Measurements from ENCODE around the gene HEXIM1. TPM values are rescaled to one million over a fixed set of nuclear protein-coding genes. Genes with fewer than 3 reads are reported as not detected.

Gene HEXIM1
- total RNA-seq, 2 donors from 2014 or later: 34.5 to 67.1 TPM

DNA sequence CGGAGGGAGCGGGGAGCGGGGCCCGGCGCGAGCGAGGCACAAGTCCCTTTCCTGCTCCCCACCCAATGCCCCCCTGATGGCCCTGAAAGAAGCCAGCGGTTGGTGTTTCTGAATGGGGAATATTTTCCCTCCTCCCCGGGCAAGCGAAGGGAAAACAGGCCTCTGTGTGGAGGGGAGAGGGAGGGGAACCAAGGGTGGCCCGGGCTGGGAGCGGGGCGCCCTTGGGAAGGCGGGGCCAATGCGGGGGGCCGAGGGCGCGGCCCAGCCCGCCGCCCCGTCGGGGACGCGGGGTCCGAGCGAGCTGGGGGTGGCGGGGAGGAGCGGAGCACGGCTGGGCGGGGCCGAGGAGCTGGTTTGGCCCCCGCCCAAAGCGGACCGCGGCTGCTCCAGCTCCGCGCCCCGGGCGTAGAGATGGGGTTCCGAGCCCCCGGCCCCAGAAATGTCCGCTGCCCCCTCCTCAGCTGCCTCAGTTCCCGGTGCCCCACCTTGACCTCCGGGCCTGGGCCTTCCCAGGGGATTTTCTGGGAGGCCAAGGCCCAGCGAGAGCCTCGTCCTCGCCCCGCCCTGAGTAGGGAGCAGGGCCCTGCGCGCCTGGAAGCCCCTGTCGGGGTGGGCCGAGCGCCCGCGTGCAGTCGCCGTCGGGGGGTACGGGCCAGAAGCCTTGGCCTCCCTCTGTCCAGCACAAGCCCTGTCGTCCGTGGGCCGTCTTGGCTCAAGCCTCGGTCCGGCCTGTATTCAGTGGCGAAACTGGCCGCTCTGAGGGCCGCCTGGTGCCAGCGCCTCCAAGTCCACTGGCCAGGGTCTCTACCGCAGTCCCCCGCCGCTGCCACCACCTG lies 3.9 kb upstream of the HEXIM1 start:
- Histone ChIP-seq H3K27ac (peak overlapping the region; percentile 93 to 94), H3K27me3 (replicated peaks; ENCODE audit: insufficient read depth) (no peaks in the 10 kb centered on the region), H3K9me3 (no peaks in the 10 kb centered on the region), H3K4me1 (replicated peaks) (no peaks in the 10 kb centered on the region), H3K36me3 (no peaks in the 10 kb centered on the region), H3K4me3 (peak overlapping the region; percentile 29 to 42)
- DNase-seq (ENCODE audit: low spot score): peak; percentile 56
- 13% methylated on average over 46 of the region's 71 CpGs for WGBS
- no peak for TF ChIP-seq POLR2AphosphoS5 (IDR thresholded peaks at IDR 0.05)
- TF ChIP-seq, protein P1, sequence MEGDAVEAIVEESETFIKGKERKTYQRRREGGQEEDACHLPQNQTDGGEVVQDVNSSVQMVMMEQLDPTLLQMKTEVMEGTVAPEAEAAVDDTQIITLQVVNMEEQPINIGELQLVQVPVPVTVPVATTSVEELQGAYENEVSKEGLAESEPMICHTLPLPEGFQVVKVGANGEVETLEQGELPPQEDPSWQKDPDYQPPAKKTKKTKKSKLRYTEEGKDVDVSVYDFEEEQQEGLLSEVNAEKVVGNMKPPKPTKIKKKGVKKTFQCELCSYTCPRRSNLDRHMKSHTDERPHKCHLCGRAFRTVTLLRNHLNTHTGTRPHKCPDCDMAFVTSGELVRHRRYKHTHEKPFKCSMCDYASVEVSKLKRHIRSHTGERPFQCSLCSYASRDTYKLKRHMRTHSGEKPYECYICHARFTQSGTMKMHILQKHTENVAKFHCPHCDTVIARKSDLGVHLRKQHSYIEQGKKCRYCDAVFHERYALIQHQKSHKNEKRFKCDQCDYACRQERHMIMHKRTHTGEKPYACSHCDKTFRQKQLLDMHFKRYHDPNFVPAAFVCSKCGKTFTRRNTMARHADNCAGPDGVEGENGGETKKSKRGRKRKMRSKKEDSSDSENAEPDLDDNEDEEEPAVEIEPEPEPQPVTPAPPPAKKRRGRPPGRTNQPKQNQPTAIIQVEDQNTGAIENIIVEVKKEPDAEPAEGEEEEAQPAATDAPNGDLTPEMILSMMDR (IDR thresholded peaks at IDR 0.05): peak in 1 of 4 experiments; percentile 1
- intact Hi-C loops (cut with DNase I): loop anchor here (5.0 kb wide), 1 partner anchor 173 kb away; the partner anchor contains the start of gene MAP3K14

DNA sequence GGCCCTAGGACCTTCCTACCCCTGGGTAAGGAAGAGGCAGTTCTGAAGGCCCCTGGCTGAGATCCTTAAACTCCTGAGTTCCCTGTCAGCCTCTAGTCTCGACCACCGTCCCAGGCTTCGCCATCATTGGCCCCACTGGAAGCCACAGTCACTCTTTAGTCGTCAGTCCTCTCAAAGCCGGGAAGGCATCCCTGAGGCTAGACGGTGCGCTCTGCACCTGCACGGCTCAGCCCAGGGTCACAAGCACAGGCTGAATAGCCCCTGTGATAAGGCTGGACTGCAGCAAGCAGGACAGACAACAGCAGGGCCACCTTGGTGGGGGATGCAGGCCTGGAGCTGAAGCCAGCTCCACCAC lies 3.3 kb upstream of the HEXIM1 start:
- peak overlapping the region; percentile 29 to 42 for H3K4me3 ChIP-seq
- TF ChIP-seq, protein P1 (IDR thresholded peaks at IDR 0.05): no peak
- TF ChIP-seq POLR2A (IDR thresholded peaks at IDR 0.05): no peak
- intact Hi-C loops (cut with DNase I): loop anchor here (5.0 kb wide), 1 partner anchor 172 kb away; the partner anchor contains the start of gene MAP3K14
- peak overlapping the region; percentile 93 to 94 for H3K27ac ChIP-seq
- H3K4me1 ChIP-seq (replicated peaks): no peaks in the 10 kb centered on the region
- DNase-seq (ENCODE audit: low spot score): no peak
- no peaks in the 10 kb centered on the region for H3K36me3 ChIP-seq
- no peaks in the 10 kb centered on the region for H3K9me3 ChIP-seq
- no peaks in the 10 kb centered on the region for H3K27me3 ChIP-seq (replicated peaks; ENCODE audit: insufficient read depth)
- 66% methylated on average over 8 of the region's 8 CpGs for WGBS

DNA sequence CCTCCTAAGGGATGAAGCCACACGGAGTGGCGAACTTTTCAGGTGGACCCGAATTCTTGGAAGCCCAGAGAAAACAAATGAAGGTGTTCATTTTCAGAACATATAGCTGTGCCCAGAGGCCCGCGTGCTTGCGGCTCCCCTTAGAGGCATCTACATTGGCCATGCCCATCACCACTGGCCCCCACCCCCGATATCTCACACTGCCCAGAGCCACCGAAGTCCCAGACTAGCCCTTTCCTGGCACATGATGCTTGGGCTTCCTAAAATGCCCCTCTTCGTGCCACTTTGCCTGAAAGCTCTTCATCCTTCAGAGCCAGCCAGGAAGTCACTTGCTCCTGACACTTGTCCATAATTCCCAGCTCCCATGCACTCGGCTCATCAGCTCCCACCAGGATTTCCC lies 2.1 kb upstream of the HEXIM1 start:
- Histone ChIP-seq H3K4me3 (no peak overlapping the region), H3K9me3 (no peaks in the 10 kb centered on the region), H3K4me1 (replicated peaks) (no peaks in the 10 kb centered on the region), H3K27ac (peak overlapping the region; percentile 99), H3K36me3 (no peaks in the 10 kb centered on the region), H3K27me3 (replicated peaks; ENCODE audit: insufficient read depth) (no peaks in the 10 kb centered on the region)
- TF ChIP-seq POLR2AphosphoS5 (IDR thresholded peaks at IDR 0.05) (no peak), POLR2A (IDR thresholded peaks at IDR 0.05) (no peak)
- TF ChIP-seq, protein P1 (IDR thresholded peaks at IDR 0.05): no peak
- intact Hi-C loops (cut with DNase I): loop anchor here (5.0 kb wide), 1 partner anchor 171 kb away; the partner anchor contains the start of gene MAP3K14
- 89% methylated on average over 10 of the region's 10 CpGs for WGBS
- DNase-seq (ENCODE audit: low spot score): no peak

DNA sequence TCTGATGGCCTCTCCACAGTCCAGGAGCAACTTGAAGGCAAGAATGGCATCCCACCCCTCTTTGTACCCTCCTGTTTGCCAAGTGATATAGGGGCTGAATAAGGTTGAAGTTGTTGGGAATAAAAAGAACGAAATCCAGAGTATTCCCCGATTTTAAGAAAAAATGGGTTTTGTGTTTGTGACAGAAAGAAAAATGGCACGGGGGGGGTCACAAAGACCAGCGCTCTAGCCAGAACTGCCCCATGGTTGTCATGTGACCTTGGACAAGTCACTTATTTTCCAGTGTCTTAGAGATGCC lies 1.7 kb upstream of the HEXIM1 start:
- no peak for DNase-seq (ENCODE audit: low spot score)
- intact Hi-C loops (cut with DNase I): loop anchor here (5.0 kb wide), 1 partner anchor 171 kb away; the partner anchor contains the start of gene MAP3K14
- Histone ChIP-seq H3K4me3 (no peak overlapping the region), H3K27me3 (replicated peaks; ENCODE audit: insufficient read depth) (no peaks in the 10 kb centered on the region), H3K36me3 (no peaks in the 10 kb centered on the region), H3K9me3 (no peaks in the 10 kb centered on the region), H3K27ac (peak overlapping the region; percentile 99), H3K4me1 (replicated peaks) (no peaks in the 10 kb centered on the region)
- WGBS: 70% methylated on average over 4 of the region's 4 CpGs
- TF ChIP-seq, protein P1 (IDR thresholded peaks at IDR 0.05): no peak
- TF ChIP-seq POLR2AphosphoS5 (IDR thresholded peaks at IDR 0.05) (no peak), POLR2A (IDR thresholded peaks at IDR 0.05) (no peak)

Data from prostate gland (tissue), 2 donors.